Stimulated activated CD8-positive, alpha-beta memory T cell treated with anti-CD3 and anti-CD28 coated beads, Interleukin-7, amount 100 ng/mL, for 48 hours (primary cell): ENCODE data around the gene CACNG4.
"Not testable (repeated sequence)": the region's sequence is repeated elsewhere in the genome, so short reads cannot be mapped to it uniquely, and the experiment has no call there.

Experiments
- DNase-seq, 2 donors: peaks; one replicate each; pipeline ENCODE4 v3.0.0-alpha.2; 2020; ENCODE audit warnings: low read depth in 1 of 2; ENCODE audit errors: extremely low read depth in 1 of 2

CACNG4 gene

GRCh38 chr17:66963521-66963908 lies 992 bp upstream of the CACNG4 start:
- no peak for DNase-seq

- no peak for DNase-seq
These were observed 658 bp downstream of the CACNG4 start for GRCh38 chr17:66964930-66965800.

DNA sequence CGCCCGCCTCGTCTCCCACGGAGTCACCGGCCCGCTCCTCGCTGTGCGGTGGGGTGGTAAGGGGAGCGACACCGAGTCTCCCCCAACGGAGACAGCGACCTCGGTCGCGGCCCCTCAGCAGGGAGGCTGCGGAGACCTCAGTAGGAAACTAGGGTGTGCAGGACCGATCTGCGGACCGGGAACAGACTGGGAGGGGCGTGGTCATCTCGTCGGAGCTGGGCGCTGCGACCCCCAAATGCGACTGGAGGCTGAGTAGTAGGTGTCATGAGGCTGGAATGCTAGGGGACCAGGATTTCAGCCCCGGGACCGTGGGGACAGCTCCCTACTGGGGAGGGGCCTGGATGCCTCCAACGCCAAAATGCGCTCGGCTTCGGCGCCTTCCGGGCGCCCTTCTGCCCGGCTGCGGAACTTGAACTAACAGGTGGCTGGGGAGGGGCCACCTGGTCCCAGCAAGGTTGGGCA lies 1.3 kb downstream of the CACNG4 start:
- DNase-seq, result no peak

- DNase-seq, result no peak
These were observed 1.8 kb downstream of the CACNG4 start for GRCh38 chr17:66966298-66966697.

GRCh38 chr17:66966704-66967418 lies 2.4 kb downstream of the CACNG4 start:
- DNase-seq, result no peak

- no peak for DNase-seq
These were observed 3.5 kb downstream of the CACNG4 start for GRCh38 chr17:66967837-66968543.

GRCh38 chr17:66968916-66969315 lies 4.4 kb downstream of the CACNG4 start:
- DNase-seq, result no peak

- no peak for DNase-seq
These were observed 5.6 kb downstream of the CACNG4 start for GRCh38 chr17:66970140-66970539.

DNA sequence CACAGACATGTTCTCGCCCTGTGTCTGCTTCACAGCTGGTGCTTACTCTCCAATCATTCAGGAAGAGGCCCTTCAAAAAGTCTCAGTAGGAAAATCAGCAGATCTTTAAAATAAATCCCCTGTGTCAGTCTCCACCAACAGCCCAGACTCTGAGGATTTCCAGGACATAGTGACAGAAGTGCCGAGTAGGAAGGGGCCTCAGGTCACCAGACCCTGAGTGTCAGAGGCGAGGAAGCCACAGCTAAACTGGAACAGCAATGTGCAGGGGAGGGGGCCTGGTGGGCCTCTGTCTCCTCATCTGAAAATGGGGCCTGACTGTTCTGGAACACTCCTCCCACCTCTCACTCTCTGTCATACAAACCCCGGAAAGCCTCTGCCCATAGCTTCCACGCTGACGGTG lies 6.3 kb downstream of the CACNG4 start:
- DNase-seq, result no peak

GRCh38 chr17:66971264-66971663 lies 6.8 kb downstream of the CACNG4 start:
- DNase-seq, result no peak

GRCh38 chr17:66971730-66972441 lies 7.4 kb downstream of the CACNG4 start:
- DNase-seq, result no peak

GRCh38 chr17:66972442-66972830 lies 7.9 kb downstream of the CACNG4 start:
- DNase-seq, result not testable (repeated sequence)

GRCh38 chr17:66975188-66975587 lies 10.7 kb downstream of the CACNG4 start:
- DNase-seq, result no peak

DNA sequence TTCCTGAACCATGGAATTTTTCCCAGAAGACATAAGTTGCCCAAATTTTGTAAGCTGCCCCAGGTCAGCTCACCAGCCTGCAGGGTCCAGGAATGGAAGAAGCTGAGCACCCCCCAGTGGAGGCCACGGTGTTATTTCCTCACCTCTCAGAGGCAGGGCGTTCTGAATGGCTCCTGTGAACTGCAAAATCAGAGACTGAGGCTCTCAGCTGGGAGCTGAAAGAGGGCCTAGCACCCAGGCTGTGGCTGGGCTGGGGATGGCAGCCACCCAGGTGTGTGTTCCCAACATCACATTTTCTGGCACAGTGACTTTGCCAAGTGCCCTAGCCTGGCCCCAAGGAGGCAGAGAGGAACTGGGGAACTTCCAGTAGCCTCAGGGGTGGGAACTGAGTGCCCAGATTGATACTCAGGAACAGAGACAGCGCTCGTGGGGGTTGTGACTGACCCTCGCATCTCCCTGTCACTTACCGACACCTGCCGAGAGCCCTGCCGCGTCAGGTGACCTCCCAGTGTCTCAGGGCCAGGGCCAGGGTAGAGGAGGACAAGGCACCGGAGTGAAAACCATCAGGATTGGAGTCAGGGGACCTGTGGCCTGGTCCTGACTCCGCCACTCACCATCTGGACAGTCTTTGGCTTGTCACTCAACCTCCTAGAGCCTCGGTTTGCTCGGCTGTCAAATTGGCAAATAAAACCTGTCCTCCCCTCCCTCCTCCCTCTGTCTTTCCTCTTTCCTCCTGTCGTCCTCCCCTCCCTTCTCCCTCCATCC lies 11.3 kb downstream of the CACNG4 start:
- DNase-seq, result no peak

DNA sequence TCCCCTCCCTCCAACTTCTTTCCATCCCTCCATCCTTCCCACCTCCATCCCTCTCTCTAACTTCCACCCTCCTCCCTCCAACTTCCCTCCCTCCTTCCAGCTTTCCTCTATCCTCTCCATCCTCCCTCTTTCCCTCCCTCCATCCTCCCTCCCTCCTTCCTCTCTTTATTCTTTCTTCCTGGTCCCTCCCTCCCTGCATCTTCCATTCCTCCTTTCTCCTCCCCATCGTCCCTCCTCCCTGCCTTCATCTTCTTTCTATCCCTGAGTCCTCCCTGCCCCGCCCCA lies 11.8 kb downstream of the CACNG4 start:
- DNase-seq, result no peak

GRCh38 chr17:66976781-66977201 lies 12.3 kb downstream of the CACNG4 start:
- DNase-seq, result no peak

- DNase-seq, result no peak
These were observed 14.1 kb downstream of the CACNG4 start for GRCh38 chr17:66978514-66979061.

DNA sequence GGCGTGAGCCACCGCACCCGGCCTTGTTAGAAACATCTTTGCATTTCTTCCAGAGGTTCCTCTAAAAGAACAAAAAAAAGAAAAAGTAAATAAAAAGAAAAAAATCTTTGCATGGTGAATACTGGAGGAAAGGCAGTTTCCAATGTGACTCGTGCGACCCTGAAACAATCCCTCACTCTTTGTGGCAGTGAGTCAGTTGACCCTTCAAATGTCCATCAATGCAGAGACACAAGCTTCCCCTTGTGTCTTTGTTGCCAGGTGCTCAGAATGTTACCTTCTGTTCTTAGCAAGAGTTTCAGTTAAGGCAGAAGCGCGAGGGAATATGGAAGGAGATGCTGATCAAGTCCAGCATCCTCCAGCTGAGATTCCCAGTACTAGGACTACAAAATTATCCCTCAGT lies 16.4 kb downstream of the CACNG4 start:
- DNase-seq, result no peak

GRCh38 chr17:66981983-66982508 lies 17.5 kb downstream of the CACNG4 start:
- DNase-seq, result no peak
